HG03571 (cell line): ENCODE results near the gene APOD.

Experiments used
- ATAC-seq: cut with Tn5 transposase; IDR thresholded peaks from one replicate; pipeline ENCODE4 v1.9.1; 2021; ENCODE audit not compliant: unreplicated experiment

APOD gene

DNA sequence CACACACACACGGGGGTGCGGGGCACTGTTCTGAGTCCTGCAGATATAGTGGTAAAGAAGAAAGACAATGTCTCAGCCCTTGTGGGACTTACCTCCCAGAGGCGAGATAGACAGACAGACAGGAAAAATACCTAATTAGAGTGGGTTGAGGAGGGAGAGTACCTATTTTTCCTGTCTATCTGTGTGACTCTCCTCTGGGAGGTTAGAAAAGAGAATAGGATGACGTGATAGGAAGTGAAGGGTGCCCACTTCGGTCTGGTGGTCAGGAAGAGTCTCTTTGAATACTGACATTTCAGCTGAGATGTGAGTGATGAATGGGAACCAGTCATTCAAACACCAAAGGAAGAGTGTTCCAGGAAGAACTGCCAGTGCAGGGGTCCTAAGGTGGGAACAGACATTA, 4.1 kb upstream of the APOD start:
- ATAC-seq = no peak

DNA sequence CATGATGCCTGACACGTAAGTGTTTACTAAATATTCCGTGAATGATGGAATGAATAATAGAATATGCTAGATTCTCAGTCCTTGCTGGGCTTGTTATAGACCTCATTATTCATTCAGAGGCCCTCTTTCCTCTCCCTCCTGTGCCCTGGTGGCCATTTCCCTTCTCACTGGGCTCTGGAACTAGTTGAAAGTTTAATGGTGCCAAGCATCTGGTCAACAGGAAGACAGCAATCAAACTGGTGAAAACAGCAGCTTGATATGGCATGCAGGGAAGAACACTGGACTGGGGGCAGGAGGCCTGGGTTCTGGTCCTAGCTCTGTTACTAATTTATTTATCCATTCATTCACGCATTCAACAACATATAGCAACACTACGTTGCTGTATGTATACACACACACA, 3.7 kb upstream of the APOD start:
- no peak for ATAC-seq

DNA sequence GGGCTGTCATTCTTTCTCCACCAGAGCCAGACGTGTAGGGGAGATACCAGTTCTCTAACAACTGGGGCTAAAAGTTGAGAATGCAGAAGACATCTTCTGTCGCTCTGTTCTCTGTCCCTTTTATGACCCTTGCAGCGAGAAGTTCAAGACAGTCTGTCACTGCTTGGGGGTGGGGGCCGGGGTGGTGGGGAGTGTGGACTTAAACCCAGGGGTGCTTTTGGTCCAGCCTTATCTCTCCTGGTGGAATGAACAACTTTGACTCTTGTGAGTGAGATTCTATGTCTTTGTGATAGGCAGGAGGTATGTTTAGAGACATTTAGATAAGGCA, 767 bp upstream of the APOD start:
- no peak for ATAC-seq

DNA sequence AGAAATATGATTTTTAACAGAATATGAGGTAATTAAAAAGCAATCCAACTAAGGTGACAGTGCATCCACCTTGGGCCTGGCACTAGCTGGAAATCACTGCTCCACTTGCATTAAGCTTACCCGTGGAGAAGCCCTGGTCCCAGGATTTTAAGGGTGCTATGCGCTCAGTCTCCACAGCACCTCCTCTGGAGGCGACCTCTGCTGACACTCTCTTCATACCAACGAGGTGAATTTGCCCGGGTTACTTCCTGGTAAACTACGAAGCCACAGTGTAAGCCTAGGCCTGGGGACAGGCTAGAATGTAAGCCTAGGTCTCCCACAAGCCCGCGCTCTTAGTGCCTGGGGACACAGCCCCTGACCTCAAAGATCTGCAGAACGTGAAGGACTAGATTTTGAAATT, 793 bp downstream of the APOD start:
- no peak for ATAC-seq

DNA sequence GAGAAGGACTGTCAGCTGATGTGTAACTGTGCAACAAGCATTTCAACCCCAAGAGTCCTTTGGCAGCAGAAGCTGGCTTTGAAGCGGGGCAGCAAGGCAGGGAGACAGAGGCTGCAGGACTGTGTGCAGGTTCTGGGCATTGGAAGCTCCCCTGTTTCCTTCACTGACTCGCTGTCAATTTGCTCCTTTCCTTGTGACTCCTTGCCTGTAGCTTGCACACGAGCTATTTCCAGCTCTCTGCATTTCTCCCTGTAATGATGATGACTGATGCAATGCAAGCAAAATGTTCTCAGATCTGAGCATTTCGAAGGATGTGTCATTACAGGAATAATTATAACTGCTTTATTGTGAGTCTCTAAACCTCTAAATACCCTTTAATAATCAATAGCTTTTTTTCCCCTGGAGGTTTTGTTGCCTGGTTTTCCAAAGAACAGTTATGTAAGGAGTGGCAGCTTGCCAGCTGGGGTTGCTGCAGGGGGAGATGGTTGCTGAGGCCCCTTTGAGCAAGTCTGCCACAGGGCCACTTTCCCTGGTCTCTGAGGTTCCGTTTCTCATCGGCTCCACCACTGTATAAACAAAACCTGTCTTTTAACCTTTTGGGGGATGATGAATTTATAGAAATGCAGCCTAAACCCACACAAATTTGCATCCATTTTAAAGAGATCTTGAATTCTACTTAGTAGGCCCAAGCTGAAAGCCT, 2.8 kb downstream of the APOD start:
- no peak for ATAC-seq

DNA sequence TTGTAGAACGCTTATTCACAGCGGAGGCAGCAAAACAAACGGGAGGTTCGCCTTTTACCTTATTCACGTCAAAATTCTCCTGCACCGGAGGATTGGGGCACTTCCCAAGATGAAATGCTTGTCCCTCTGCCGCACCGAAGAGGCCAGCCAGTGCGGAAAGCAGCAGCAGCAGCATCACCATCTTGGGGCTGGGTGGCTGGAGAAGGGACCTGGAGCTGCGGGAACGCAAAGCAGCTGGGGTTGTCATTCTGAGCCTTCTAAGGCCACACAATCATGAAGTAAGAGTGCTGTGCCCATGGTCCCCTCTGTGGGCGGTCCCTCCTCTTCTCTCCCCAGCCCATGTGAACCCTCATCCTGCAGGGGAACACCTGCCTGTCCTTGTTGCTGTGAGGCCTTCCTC, 4.5 kb downstream of the APOD start:
- no peak for ATAC-seq

DNA sequence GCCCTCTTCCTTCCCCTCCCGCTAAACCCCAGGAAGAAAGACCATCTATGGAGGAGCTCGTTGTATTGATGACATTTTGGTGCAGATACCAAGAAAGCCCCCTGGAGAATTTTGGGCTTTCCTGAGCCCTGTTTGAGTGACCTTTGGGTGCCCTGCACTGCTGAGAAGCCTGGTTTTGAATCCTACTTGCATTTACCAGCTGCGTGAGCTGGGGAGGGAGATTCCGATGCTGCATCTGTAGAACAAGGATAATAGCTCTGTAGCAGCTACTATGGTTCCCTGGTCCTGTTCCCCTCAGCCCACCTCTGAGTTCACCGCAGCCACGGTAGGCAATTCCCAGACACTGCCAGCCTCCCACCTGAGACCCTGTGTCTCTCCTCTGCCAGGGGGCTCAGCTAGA, 5.2 kb downstream of the APOD start:
- ATAC-seq = no peak

DNA sequence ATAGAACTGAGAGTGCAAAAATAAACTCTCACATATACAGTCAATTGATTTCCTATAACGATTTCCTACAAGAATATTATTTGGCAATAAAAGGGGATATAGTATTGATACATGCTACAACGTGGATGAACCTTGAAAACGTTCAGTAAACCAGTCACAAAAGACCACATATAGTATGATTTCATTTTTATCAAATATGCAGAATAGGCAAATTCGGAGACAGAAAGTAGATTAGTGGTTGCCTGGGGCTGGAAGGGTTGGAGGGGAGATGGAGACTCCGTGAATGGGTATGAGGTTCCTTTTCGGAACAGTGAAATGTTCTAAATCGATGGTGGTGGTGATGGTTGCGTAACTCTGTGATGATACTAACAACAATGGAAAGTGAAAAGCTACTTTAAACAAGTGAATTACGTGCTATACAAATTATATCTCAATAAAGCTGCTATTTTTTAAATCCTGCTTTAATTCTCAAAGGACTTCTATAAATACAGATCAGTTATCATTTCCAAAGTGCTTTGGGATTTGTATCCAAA, 6.0 kb downstream of the APOD start:
- no peak for ATAC-seq

DNA sequence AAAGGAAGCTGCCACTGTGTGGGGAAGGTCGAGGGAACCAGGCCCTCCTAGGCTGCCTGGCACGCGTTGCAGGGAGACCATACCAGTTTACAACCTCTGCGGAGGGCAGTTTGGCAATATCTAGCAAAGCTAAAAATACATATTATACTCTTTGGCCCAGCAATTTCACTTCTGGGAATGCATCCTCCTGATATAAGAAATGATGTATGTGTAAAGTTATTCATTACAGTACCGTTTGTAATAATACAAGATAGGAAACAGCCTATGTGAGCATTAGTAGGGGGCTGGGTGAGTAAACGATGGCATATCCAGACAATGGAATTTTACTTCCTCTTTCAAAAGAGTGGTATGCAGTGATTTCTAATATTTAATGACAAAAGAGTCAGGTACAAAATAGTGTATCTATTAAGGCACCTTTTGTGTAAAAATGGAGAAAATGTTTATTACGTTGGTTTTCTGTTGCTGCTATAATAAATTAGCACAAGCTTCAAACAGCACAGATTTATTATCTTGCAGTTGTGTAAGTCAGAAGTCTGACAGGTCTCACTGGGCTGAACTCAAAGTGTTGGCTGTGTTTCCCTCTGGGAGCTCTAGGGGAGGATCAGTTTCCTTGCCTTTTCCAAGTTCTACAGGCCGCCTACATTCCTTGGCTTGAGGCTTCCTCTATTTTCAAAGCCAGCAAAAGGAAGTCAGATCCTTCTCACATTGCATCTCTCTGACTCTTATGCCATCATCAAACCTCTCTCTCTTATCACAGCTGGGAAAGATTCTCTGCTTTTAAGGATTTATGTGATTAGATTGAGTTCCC, 9.0 kb downstream of the APOD start:
- no peak for ATAC-seq

DNA sequence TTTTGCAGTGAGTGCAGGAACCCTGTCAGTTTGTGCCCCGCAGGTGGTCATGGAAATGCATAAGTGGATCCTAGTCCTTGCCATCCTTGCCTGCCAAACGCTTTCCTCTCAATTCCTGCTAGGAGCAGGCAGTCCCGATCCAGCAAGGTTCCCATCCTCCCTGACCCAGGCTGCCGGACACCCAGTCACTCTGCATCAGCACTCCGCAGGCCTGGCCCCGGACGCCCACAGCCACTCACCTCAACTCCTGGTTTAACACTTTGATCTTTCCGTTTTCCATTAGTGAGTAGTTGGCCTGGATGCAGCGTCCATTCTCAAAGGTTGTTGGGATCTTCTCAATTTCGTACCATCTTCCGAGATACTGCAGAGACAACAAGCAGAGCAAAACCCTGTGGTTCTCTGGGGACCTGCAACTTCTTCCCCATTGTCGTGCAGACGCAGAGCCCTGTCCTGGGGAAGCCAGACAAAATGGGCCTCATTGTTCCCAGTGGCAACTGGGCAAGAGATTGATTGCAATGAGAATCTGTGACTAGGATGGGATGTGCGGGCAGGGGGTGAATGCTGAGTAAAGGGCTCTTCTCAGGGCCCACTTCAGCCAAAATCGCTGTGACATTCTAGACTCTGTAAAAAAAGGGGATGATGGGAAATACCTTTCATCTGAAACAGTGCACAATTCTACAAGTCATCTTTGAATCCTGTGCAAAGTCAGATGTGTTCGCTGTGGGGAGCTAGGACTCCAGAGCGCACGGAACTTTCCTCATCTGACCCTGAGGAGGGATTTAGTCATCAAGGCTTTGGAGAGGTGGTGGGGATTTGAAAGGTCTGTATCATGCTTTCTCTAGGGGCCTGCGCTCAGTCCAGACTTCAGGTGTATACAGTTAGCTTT, 9.9 kb downstream of the APOD start:
- no peak for ATAC-seq

DNA sequence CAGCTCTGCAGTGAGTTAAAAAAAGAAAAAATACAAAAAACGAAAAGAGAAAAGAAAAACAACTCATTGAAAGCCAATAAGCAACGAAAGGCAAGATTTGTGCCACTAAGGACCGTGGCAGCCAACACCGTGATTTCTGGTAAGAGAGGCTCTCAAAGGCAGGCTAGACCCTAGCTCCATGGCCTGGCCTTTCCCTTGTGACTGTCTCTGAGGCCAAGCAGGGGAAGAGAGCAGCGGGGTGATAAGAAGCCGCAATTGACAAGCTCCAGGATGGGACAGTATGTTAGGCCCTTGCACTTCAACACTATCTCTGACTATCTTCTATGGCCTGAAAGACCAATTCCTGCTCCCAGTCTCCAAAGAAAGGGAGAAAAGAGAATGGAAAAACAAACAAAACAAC, 12.4 kb downstream of the APOD start:
- ATAC-seq = no peak

DNA sequence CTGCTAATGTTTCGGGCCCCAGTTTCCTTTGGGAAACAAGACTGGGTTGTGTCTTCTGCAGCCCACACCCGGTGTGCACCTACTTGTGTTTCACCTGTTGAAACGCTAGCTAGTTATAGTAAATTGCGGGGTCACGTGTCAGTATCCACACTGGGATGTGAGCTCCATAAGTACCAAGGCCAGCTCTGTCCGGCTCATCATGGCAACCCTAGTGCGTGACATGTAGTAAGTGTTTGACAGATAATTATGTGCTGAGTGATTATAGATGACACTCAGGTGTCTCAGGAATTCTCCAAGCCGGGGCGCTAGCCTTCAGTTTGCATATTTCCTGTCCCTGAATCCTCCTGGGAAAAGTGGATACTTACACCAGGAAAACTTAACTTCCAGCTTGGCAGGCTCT, 12.8 kb downstream of the APOD start:
- no peak for ATAC-seq

DNA sequence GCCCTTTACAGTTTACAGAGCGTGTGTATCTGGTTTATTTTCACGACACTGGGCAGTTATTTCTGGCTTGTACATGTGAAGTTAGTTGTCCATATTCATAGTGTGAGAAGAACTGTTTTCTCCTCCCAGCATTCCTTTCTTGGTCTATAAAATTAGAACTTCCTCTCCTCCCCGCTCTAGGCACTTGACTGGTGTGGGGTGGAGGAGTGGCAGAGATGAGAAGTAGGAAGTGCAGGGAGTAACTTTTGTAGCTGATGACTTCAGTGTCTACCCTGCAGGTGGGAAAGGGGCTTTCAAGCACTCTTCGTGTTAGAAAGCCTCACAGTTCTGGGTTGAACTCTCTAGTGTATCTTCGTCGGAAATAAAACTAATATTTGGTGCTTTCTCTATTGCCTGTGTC, 13.4 kb downstream of the APOD start:
- no peak for ATAC-seq

DNA sequence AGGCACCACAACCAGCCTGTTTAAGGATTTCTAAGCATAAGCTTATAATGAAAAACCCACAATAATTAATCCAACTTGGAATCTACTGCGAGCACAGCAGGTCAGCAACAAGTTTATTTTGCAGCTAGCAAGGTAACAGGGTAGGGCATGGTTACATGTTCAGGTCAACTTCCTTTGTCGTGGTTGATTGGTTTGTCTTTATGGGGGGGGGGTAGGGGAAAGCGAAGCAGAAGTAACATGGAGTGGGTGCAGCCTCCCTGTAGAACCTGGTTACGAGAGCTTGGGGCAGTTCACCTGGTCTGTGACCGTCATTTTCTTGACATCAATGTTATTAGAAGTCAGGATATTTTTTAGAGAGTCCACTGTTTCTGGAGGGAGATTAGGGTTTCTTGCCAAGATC, 15.1 kb downstream of the APOD start:
- ATAC-seq = no peak

DNA sequence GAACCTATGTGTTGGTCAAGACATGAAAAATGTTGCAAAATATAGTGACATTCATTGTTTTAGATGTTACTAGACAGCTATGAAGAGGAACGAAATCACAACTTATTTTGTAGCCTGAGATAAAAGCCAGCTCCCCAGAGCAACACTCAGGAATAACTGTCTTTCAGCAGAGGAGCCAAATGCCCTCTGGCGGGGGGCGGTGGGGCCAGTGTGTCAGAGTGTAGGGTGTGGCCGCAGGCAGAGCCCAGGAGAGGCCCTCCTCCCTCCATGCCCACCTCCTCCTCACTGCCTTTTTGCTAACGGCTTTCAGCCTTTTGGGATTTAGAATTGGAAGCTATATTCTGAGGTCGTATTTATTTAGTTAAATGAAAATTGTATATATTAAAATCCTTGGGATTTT, 16.9 kb downstream of the APOD start:
- ATAC-seq = no peak

DNA sequence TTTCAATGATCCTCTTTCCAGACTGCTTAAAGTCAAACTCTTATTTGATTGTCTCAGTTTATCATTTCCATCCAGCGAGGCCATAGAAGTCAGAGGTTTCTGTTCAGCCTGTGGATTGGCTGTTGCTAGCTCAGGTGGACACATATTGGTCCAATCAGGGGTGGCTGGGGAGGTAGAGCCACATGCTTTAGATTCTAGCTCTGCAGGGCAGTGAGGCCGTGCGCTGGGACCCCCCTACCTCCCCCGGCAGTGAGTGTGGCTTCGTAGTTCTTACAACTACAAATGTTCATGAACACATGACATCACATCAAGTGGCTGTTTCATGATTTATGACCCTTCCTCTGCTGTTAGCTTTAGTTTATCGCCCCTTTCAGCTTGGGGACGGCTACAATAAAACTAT, 18.0 kb downstream of the APOD start:
- no peak for ATAC-seq

DNA sequence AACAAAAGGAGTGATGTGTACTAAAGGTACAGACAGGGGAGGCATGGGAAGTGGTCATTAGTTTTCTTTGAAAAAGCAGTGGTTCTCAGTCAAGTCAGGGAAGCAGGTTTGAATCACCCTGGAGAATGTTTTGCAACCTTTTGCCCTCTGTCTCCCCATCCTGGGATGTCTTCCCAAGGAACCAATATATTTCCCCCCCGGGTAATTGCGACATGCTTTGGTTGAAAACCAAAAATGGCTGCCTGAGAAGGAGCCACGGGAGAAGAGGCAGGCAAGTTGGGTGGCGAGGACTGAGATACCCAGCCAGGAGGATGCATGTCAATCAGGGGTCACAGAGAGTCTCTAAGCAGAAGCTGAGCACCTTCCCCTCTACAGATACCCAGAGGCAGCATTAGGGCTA, 20.4 kb downstream of the APOD start:
- no peak for ATAC-seq

DNA sequence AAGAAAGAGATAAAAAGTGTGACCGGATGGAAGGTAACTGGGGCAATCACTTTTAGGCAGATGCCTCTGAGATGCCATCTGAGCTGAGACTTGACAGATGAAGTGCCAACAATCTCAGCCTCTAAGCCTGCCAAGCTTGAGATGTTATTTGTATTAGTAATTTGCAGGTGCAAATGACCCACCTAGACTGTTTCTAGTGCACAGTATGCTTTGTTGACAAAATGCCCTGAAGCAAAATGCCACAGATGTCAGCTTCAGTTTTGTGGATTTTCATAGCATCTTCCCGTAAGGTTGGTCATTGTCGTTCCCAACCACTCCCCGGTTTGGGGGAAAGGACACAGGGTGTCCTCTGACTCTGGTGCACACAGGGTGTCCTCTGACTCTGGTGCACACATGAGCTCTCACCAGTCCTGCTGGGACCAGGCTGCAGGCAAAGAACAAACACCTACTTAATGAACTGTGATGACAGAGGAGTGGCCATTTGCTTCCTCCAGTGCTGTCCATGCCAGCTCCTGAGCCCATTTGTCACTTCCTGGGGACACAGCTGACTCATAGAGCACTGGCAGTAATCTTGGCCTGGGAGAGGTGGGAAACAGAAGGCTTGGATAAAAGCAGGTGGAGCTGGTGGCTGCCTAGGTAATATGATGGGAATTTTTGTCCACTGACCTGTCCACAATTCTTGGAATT, 23.9 kb downstream of the APOD start:
- ATAC-seq = no peak

DNA sequence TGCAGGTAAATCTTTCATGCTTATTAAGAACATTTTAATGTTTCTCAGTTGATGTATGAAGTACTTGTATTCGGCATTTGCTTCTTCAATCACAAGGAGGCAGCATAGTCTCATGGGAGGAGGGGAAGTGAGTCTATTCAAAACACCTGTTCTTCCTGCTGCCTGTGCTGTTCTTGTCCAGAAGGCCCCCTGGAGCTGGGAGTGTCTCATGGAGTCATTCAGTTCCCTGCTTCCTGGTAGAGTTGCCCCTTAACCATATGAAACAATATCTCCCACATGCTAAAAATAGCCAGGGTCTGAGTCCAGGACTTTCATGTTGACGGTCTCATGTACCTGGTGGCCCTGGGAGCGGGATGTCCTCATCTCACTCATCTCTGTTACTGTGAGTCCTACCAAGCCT, 25.1 kb downstream of the APOD start:
- no peak for ATAC-seq

DNA sequence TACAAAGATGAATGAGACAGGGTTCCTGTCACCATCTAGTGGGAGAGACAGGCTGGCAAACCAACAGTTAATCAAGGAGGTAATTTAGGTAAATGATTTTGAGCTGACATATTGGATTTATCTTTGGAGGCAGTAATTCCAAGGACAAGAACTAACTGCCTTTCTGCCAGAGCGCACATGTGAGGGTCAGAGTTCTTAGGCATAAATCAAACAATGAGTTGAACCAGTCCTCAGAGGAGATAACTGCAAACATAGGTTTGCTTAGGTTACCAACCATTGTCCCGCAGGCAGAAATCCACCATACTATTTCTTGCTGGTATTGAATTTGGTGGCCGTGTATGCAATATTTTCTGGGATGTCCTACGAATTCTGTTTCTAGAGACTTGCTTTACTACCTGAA, 26.4 kb downstream of the APOD start:
- no peak for ATAC-seq

DNA sequence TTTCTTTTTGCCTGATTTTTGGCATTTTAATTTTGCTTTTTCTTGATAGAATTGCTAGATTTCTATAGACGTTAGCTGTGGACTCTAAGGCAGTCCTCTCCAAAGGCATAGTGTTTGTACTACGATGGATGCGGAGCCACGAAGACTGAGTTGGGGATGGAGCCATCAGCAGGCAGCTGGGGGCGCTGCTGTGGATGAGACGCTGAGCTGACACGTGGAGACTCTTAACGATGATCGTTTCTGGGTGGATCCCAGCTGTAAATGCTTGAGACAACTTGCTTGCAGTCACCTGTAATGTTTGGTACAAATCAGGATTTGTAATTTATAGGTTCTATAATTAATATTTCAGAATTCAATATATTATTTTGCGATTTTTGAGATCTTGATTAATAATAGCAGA, 27.4 kb downstream of the APOD start:
- ATAC-seq = no peak
